ENCODE data around the gene SLC39A6. TPM values are rescaled to one million over a fixed set of nuclear protein-coding genes. Genes with fewer than 3 reads are reported as not detected.

Gene SLC39A6
- total and polyA plus RNA-seq, 10 donors = 3.9 to 29.7 (median 22.6) TPM

DNA sequence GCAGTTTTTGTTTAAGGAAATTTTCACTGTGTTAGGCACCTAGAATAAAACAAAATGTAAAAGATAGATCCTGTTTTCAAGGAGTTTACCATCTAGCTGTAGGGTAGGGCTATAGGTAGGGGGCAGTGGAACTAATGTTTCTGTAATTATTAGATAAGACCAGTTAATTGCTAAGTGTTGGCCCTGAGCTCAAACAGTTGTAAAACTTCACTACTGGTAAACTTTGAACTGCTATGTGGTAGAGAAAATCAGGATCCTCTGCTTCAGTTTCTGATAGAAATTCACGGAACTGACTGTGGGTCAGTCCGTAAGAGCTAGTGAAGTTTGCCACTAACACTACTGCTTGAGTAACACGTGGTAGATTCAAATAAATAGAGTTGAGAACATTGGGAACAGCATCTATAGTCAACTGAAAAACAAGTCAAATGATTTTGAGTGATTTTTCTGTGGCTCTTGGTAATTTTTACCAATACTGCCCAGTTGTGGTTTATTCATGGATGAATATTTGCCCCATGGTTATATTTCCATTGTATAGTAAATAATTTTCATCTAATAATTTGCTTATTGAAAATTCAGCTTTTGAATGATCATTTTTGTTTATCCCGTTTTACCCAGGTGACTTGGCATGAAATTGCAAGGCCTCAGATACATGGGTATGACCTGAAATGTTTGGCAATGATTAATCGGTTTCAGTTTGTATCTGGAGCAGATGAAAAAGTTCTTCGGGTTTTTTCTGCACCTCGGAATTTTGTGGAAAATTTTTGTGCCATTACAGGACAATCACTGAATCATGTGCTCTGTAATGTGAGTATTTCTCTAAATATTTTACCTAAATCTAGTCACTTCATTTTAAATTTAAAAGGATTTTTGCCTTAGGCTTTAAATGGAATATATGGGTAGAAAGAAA lies 27.0 kb upstream of the SLC39A6 start:
- H3K4me3 ChIP-seq = no peak overlapping the region
- H3K9me3 ChIP-seq = no peaks in the 10 kb centered on the region
- no peak for DNase-seq
- TF ChIP-seq POLR2AphosphoS5 (IDR thresholded peaks at IDR 0.05) (no peak), POLR2A (IDR thresholded peaks at IDR 0.05) (no peak)
- TF ChIP-seq, protein P1, sequence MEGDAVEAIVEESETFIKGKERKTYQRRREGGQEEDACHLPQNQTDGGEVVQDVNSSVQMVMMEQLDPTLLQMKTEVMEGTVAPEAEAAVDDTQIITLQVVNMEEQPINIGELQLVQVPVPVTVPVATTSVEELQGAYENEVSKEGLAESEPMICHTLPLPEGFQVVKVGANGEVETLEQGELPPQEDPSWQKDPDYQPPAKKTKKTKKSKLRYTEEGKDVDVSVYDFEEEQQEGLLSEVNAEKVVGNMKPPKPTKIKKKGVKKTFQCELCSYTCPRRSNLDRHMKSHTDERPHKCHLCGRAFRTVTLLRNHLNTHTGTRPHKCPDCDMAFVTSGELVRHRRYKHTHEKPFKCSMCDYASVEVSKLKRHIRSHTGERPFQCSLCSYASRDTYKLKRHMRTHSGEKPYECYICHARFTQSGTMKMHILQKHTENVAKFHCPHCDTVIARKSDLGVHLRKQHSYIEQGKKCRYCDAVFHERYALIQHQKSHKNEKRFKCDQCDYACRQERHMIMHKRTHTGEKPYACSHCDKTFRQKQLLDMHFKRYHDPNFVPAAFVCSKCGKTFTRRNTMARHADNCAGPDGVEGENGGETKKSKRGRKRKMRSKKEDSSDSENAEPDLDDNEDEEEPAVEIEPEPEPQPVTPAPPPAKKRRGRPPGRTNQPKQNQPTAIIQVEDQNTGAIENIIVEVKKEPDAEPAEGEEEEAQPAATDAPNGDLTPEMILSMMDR (IDR thresholded peaks at IDR 0.05 in 8 of 11, conservative IDR thresholded peaks at IDR 0.05 in 3 of 11) = no peak
- no peaks in the 10 kb centered on the region for H3K27me3 ChIP-seq (replicated peaks in 1 of 7)
- no peak overlapping the region for H3K27ac ChIP-seq
- peaks cover 8 to 100% (median 75%) of the 10 kb centered on the region in 6 donors for H3K36me3 ChIP-seq
- intact Hi-C loops (cut with DNase I; ENCODE audit: low total_unique reads) = no loop called here
- WGBS, 5 donors = 91 to 96% (median 94%) methylated on average over 7 of the region's 7 CpGs
- peaks cover 0 to 12% (median 0%) of the 10 kb centered on the region in 6 donors for H3K4me1 ChIP-seq

DNA sequence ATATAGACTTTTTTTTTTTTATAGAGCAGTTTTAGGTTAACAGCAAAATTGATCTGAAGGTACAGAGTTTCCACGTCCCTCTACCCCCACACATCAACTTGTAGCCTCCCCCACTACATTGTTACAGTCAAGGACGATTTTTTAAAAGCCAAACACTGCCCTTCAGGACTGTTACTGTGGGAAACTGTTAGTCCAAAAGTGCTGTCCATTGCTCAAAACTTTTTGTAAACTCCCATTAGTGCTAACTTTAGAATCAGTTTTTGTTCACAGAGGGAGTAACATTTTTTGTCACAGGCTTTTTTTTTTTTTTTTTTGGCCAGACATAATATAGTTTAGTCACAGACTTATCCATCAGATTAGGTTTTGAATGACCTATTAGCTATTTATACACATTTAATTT lies 24.6 kb upstream of the SLC39A6 start:
- Histone ChIP-seq H3K36me3 (peaks cover 2 to 100% (median 56%) of the 10 kb centered on the region in 6 donors), H3K27ac (peak overlapping the region in 1 of 8 donors; percentile 12), H3K27me3 (replicated peaks in 1 of 7) (no peaks in the 10 kb centered on the region), H3K9me3 (no peaks in the 10 kb centered on the region), H3K4me3 (no peak overlapping the region), H3K4me1 (peaks cover 0 to 33% (median 6%) of the 10 kb centered on the region in 6 donors)
- no peak for DNase-seq
- WGBS, 5 donors = 55 to 78% (median 73%) methylated on average over 2 of the region's 2 CpGs
- TF ChIP-seq POLR2A (IDR thresholded peaks at IDR 0.05) (no peak), POLR2AphosphoS5 (IDR thresholded peaks at IDR 0.05) (no peak)
- TF ChIP-seq, protein P1 (IDR thresholded peaks at IDR 0.05 in 8 of 11, conservative IDR thresholded peaks at IDR 0.05 in 3 of 11) = no peak
- intact Hi-C loops (cut with DNase I; ENCODE audit: low total_unique reads) = no loop called here

DNA sequence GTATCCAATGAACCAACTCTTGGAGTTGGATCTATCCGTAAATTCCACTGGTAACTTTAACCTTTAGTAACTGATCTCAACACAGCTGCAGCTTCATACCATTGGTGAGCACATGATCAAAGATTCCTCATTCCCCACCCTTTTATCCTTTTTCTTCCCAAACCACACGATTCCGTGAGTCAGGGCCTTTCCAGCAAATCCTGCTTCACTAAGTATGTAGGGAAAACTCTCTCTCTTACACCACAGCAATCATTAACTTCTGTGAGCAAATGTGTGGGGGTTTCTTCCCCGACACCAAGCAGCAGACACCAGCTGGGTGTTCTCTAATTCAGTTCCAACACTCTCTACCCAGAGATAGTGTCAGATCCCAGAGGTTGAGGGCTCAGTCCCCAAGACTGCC lies 24.1 kb upstream of the SLC39A6 start:
- no peak overlapping the region for H3K4me3 ChIP-seq
- TF ChIP-seq POLR2A (IDR thresholded peaks at IDR 0.05) = no peak
- TF ChIP-seq, protein P1 (IDR thresholded peaks at IDR 0.05 in 8 of 11, conservative IDR thresholded peaks at IDR 0.05 in 3 of 11) = no peak
- TF ChIP-seq POLR2AphosphoS5 (IDR thresholded peaks at IDR 0.05) = no peak
- H3K4me1 ChIP-seq = peaks cover 0 to 28% (median 5%) of the 10 kb centered on the region in 6 donors
- DNase-seq = no peak
- intact Hi-C loops (cut with DNase I; ENCODE audit: low total_unique reads) = no loop called here
- H3K27ac ChIP-seq = peak overlapping the region in 2 of 8 donors; percentile 12 to 28
- WGBS, 5 donors = 77 to 88% (median 84%) methylated on average over 4 of the region's 4 CpGs
- H3K27me3 ChIP-seq (replicated peaks in 1 of 7) = no peaks in the 10 kb centered on the region
- no peaks in the 10 kb centered on the region for H3K9me3 ChIP-seq
- H3K36me3 ChIP-seq = peaks cover 2 to 100% (median 54%) of the 10 kb centered on the region in 6 donors

DNA sequence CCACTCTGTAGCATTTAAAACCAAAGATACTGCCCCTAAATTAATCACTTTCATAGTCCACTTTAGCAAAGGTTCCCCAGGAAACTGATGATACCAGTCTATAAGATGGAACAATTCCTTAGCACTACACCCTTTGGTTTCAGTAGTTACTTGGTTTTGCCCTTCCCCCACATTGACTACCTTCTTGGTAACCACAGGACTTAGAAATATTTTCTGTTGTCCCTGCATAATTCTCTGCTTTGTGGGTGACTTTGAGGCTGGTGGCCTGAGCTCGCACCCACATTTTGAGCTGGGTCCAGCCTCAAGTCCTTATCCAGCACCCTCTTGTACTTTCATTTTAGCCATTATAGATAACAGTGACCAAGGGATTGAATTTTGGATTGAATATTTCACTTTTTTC lies 23.6 kb upstream of the SLC39A6 start:
- no peak for DNase-seq
- intact Hi-C loops (cut with DNase I; ENCODE audit: low total_unique reads) = no loop called here
- 91 to 97% (median 97%) methylated on average over 1 of the region's 1 CpG for WGBS, 5 donors
- peaks cover 2 to 100% (median 55%) of the 10 kb centered on the region in 6 donors for H3K36me3 ChIP-seq
- peaks cover 0 to 27% (median 5%) of the 10 kb centered on the region in 6 donors for H3K4me1 ChIP-seq
- H3K4me3 ChIP-seq = no peak overlapping the region
- no peak overlapping the region for H3K27ac ChIP-seq
- H3K9me3 ChIP-seq = no peaks in the 10 kb centered on the region
- TF ChIP-seq POLR2A (IDR thresholded peaks at IDR 0.05) = no peak
- TF ChIP-seq, protein P1 (IDR thresholded peaks at IDR 0.05 in 8 of 11, conservative IDR thresholded peaks at IDR 0.05 in 3 of 11) = no peak
- no peak for TF ChIP-seq POLR2AphosphoS5 (IDR thresholded peaks at IDR 0.05)
- H3K27me3 ChIP-seq (replicated peaks in 1 of 7) = no peaks in the 10 kb centered on the region
